Measurements from ENCODE around the gene PDZD11.
"Not testable (repeated sequence)": the region's sequence is repeated elsewhere in the genome, so short reads cannot be mapped to it uniquely, and the experiment has no call there.

Gene PDZD11

GRCh38 chrX:70289793-70290770, at the start of gene PDZD11, which contains the start of gene KIF4A:
Gene PDZD11, minus strand, starts transcription at chrX:70289927. Its CDS starts 586 bp downstream, at chrX:70289341.
Gene KIF4A, plus strand, starts transcription at chrX:70290104. Its CDS starts 355 bp downstream, at chrX:70290459.
- peak; percentile 83 for DNase-seq (ENCODE audit: low read depth in 2 of 2)
- peak within 1 kb of the TSS; percentile 69 to 78 for H3K4me3 ChIP-seq (replicated peaks in 1 of 2; ENCODE audit: low read depth in 2 of 2, low read length in 2 of 2)
- no peak for TF ChIP-seq CTCF (IDR thresholded peaks at IDR 0.05; ENCODE audit: low read depth, low read length)

GRCh38 chrX:70338290-70338689, 48.6 kb upstream of the PDZD11 start:
- no peak for TF ChIP-seq CTCF (IDR thresholded peaks at IDR 0.05; ENCODE audit: low read depth, low read length)
- H3K4me3 ChIP-seq (replicated peaks in 1 of 2; ENCODE audit: low read depth in 2 of 2, low read length in 2 of 2) = no peak overlapping the region
- no peak for DNase-seq (ENCODE audit: low read depth in 2 of 2)

GRCh38 chrX:70336767-70337166, 47.0 kb upstream of the PDZD11 start:
- no peak for DNase-seq (ENCODE audit: low read depth in 2 of 2)

GRCh38 chrX:70332600-70332999, 42.9 kb upstream of the PDZD11 start:
- no peak for DNase-seq (ENCODE audit: low read depth in 2 of 2)
- TF ChIP-seq CTCF (IDR thresholded peaks at IDR 0.05; ENCODE audit: low read depth, low read length) = no peak
- no peak overlapping the region for H3K4me3 ChIP-seq (replicated peaks in 1 of 2; ENCODE audit: low read depth in 2 of 2, low read length in 2 of 2)

More at GRCh38 chrX:70336767-70337166, 47.0 kb upstream of the PDZD11 start:
- H3K4me3 ChIP-seq (replicated peaks in 1 of 2; ENCODE audit: low read depth in 2 of 2, low read length in 2 of 2) = no peak overlapping the region
- TF ChIP-seq CTCF (IDR thresholded peaks at IDR 0.05; ENCODE audit: low read depth, low read length) = no peak

- peak; percentile 22 to 40 for DNase-seq (ENCODE audit: low read depth in 2 of 2)
- H3K4me3 ChIP-seq (replicated peaks in 1 of 2; ENCODE audit: low read depth in 2 of 2, low read length in 2 of 2) = no peak overlapping the region
- no peak for TF ChIP-seq CTCF (IDR thresholded peaks at IDR 0.05; ENCODE audit: low read depth, low read length)
These were observed 41.4 kb upstream of the PDZD11 start for GRCh38 chrX:70331161-70331560.

GRCh38 chrX:70324326-70324725, 34.6 kb upstream of the PDZD11 start:
- no peak overlapping the region for H3K4me3 ChIP-seq (replicated peaks in 1 of 2; ENCODE audit: low read depth in 2 of 2, low read length in 2 of 2)
- TF ChIP-seq CTCF (IDR thresholded peaks at IDR 0.05; ENCODE audit: low read depth, low read length) = no peak
- DNase-seq (ENCODE audit: low read depth in 2 of 2) = no peak

- DNase-seq (ENCODE audit: low read depth in 2 of 2); H3K4me3 ChIP-seq (replicated peaks in 1 of 2; ENCODE audit: low read depth in 2 of 2, low read length in 2 of 2): not testable (repeated sequence)
These were observed 33.9 kb upstream of the PDZD11 start for GRCh38 chrX:70323628-70324027.
